Upper lobe of right lung (tissue), 1 donor: Measurements from ENCODE around the gene LYSMD1. TPM values are rescaled to one million over a fixed set of nuclear protein-coding genes. Genes with fewer than 3 reads are reported as not detected.
"Not testable (repeated sequence)": the region's sequence is repeated elsewhere in the genome, so short reads cannot be mapped to it uniquely, and the experiment has no call there.

Experiments used
- ATAC-seq: fragments of 200-7000 bp; cut with Tn5 transposase; one replicate; pipeline ENCODE4 v1.9.1; 2020; ENCODE audit warnings: mild to moderate bottlenecking, moderate library complexity
- DNase-seq: peaks from one replicate; pipeline ENCODE4 v3.0.0-alpha.2; 2020
- H3K27ac ChIP-seq: fragments of 200-600 bp; one replicate; pipeline ENCODE4 v1.8.0; 2022
- H3K27me3 ChIP-seq: fragments of 200-600 bp; one replicate; pipeline ENCODE4 v1.8.0; 2022; ENCODE audit warnings: mild to moderate bottlenecking
- H3K36me3 ChIP-seq: fragments of 200-600 bp; one replicate; pipeline ENCODE4 v1.8.0; 2022
- H3K4me1 ChIP-seq: fragments of 200-600 bp; one replicate; pipeline ENCODE4 v1.8.0; 2022
- H3K4me3 ChIP-seq: fragments of 200-600 bp; one replicate; pipeline ENCODE4 v1.8.0; 2022; ENCODE audit warnings: mild to moderate bottlenecking
- H3K9me3 ChIP-seq: fragments of 200-600 bp; one replicate; pipeline ENCODE4 v1.8.0; 2022
- CTCF ChIP-seq: fragments of 200-600 bp; IDR thresholded peaks from one replicate; pipeline ENCODE4 v1.8.0; 2022; ENCODE audit warnings: antibody characterized with exemption
- intact Hi-C: fragments of 100-400 bp; cut with DNase I; formaldehyde crosslinking; loops from one replicate; pipeline ENCODE4 v1.11.0; 2022
- total RNA-seq: library from RNA; stranded (reverse); fragmentation: NEBNext Ultra II Directional; extraction: Animal tissue kit (Norgen Biotek cat#: 25700); gene quantifications from one replicate; pipeline ENCODE4 v1.2.1, GENCODE V29; 2021
- donor health status: DM: no; HTN: yes; CAD: no; lungs with severe emphysema.

LYSMD1 gene
- total RNA-seq, 1 donor from 2014 or later = 6.2 TPM

- Histone ChIP-seq H3K9me3 (no peaks in the 10 kb centered on the region), H3K4me1 (peaks cover 23% of the 10 kb centered on the region), H3K4me3 (peak overlapping the region; percentile 82), H3K36me3 (peaks cover 19% of the 10 kb centered on the region), H3K27ac (peak overlapping the region; percentile 85), H3K27me3 (no peaks in the 10 kb centered on the region)
- ATAC-seq (no peak), DNase-seq (no peak)
- no peak for TF ChIP-seq CTCF
- intact Hi-C loops = no loop called here
Observed at GRCh38 chr1:151199873-151200581, 34.3 kb upstream of the LYSMD1 start.

- Histone ChIP-seq H3K27me3 (no peaks in the 10 kb centered on the region), H3K9me3 (no peaks in the 10 kb centered on the region), H3K36me3 (peaks cover 13% of the 10 kb centered on the region), H3K4me1 (peaks cover 23% of the 10 kb centered on the region), H3K4me3 (peak within 1 kb of the TSS; percentile 82), H3K27ac (peak within 1 kb of the TSS; percentile 85)
- peak; percentile 96 for ATAC-seq
- intact Hi-C loops = no loop called here
- TF ChIP-seq CTCF = no peak
- DNase-seq = peak; percentile 100
Observed at GRCh38 chr1:151198254-151199127, 32.8 kb upstream of the LYSMD1 start, which contains the start of gene PIP5K1A. Gene PIP5K1A (plus strand): TSS chr1:151198552. CDS start chr1:151198997, 445 bp downstream.

GRCh38 chr1:151197863-151198253, 32.2 kb upstream of the LYSMD1 start:
- intact Hi-C loops = no loop called here
- no peaks in the 10 kb centered on the region for H3K27me3 ChIP-seq
- H3K36me3 ChIP-seq = peaks cover 7% of the 10 kb centered on the region
- no peak for DNase-seq
- H3K4me1 ChIP-seq = peaks cover 23% of the 10 kb centered on the region
- no peak for TF ChIP-seq CTCF
- ATAC-seq = no peak
- no peaks in the 10 kb centered on the region for H3K9me3 ChIP-seq
- peak overlapping the region; percentile 82 for H3K4me3 ChIP-seq
- H3K27ac ChIP-seq = peak overlapping the region; percentile 85

- H3K27ac ChIP-seq = peak overlapping the region; percentile 70
- ATAC-seq = peak; percentile 33
- peaks cover 19% of the 10 kb centered on the region for H3K4me1 ChIP-seq
- peak overlapping the region; percentile 12 for H3K4me3 ChIP-seq
- no peaks in the 10 kb centered on the region for H3K36me3 ChIP-seq
- TF ChIP-seq CTCF = peak; percentile 58
- intact Hi-C loops = no loop called here
- no peaks in the 10 kb centered on the region for H3K9me3 ChIP-seq
- DNase-seq = no peak
- H3K27me3 ChIP-seq = no peaks in the 10 kb centered on the region
Observed at GRCh38 chr1:151196292-151196800, 30.6 kb upstream of the LYSMD1 start.

GRCh38 chr1:151194894-151195594, 29.3 kb upstream of the LYSMD1 start:
- intact Hi-C loops, H3K9me3 ChIP-seq, H3K27me3 ChIP-seq, H3K36me3 ChIP-seq: not testable (repeated sequence)
- Histone ChIP-seq H3K27ac (peak overlapping the region; percentile 70), H3K4me3 (peak overlapping the region; percentile 12), H3K4me1 (peaks cover 14% of the 10 kb centered on the region)
- DNase-seq = peak; percentile 82
- peak; percentile 58 for ATAC-seq
